HuH-7 (cell line): ENCODE measurements around the gene NPRL2.

Experiments
- DNase-seq: peaks from one replicate; pipeline ENCODE4 v3.0.0; 2011; ENCODE audit warnings: low spot score

NPRL2 gene

GRCh38 chr3:50304601-50305000, 46.0 kb downstream of the NPRL2 start:
- DNase-seq: no peak

GRCh38 chr3:50303013-50303815, 47.4 kb downstream of the NPRL2 start, which contains the start of gene HYAL1:
Gene HYAL1 (minus strand): TSS chr3:50303574. CDS start chr3:50302956, 618 bp downstream.
- no peak for DNase-seq

- no peak for DNase-seq
These were observed 48.2 kb downstream of the NPRL2 start for GRCh38 chr3:50302095-50303012.

GRCh38 chr3:50300681-50301254, 49.8 kb downstream of the NPRL2 start:
- no peak for DNase-seq

- no peak for DNase-seq
These were observed 50.5 kb downstream of the NPRL2 start for GRCh38 chr3:50299929-50300680.

- no peak for DNase-seq
These were observed 51.0 kb downstream of the NPRL2 start for GRCh38 chr3:50299638-50299928.

GRCh38 chr3:50298836-50299637, 51.5 kb downstream of the NPRL2 start, which contains the start of the genes HYAL3 and NAA80:
Gene HYAL3 (minus strand): TSS chr3:50299405. CDS start chr3:50295602, 3,803 bp downstream.
Gene NAA80 (minus strand): TSS chr3:50299405. CDS start chr3:50297463, 1,942 bp downstream.
- peak; percentile 98 for DNase-seq

- peak; percentile 49 for DNase-seq
These were observed 52.5 kb downstream of the NPRL2 start for GRCh38 chr3:50297896-50298725.

- no peak for DNase-seq
These were observed 53.2 kb downstream of the NPRL2 start for GRCh38 chr3:50297384-50297775.
